ENCODE measurements around the gene MAST2. TPM values are rescaled to one million over a fixed set of nuclear protein-coding genes. Genes with fewer than 3 reads are reported as not detected.

MAST2 gene
- total and polyA plus RNA-seq, 2 of the 13 experiments (the other 11 are each of a cell fraction or from before 2014, with no cell fraction given): 15.3 to 23.0 TPM

- TF ChIP-seq ZBTB33 (CRISPR knock-in tag; IDR thresholded peaks at IDR 0.05): no peak
- TF ChIP-seq HNF4A (CRISPR knock-in tag; IDR thresholded peaks at IDR 0.05): peak; percentile 49
- no peak for TF ChIP-seq FOXK1 (CRISPR knock-in tag; IDR thresholded peaks at IDR 0.05; ENCODE audit: borderline replicate concordance, low read depth)
- TF ChIP-seq GTF3A (CRISPR knock-in tag; conservative IDR thresholded peaks at IDR 0.05): no peak
- peak; percentile 55; the same call in 1 of the 2 replicates for TF ChIP-seq GATAD2A (CRISPR knock-in tag; IDR thresholded peaks at IDR 0.05)
- no peak for TF ChIP-seq HDAC6 (IDR thresholded peaks at IDR 0.05; ENCODE audit: low read depth, low read length)
- TF ChIP-seq RELA (CRISPR knock-in tag; IDR thresholded peaks at IDR 0.05): no peak
- TF ChIP-seq PTBP1 (IDR thresholded peaks at IDR 0.05; ENCODE audit: low read depth, low read length, poor library complexity, severe bottlenecking): no peak
- no peak for TF ChIP-seq U2AF2 (IDR thresholded peaks at IDR 0.05; ENCODE audit: low read depth, low read length)
- TF ChIP-seq NR2F6 (IDR thresholded peaks at IDR 0.05): no peak
- no peak for TF ChIP-seq NR2F6 (CRISPR knock-in tag; IDR thresholded peaks at IDR 0.05)
- no peak for TF ChIP-seq MTERF4 (CRISPR knock-in tag; IDR thresholded peaks at IDR 0.05)
- no peak for TF ChIP-seq ZSCAN29 (CRISPR knock-in tag; conservative IDR thresholded peaks at IDR 0.05)
- TF ChIP-seq EP300 (IDR thresholded peaks at IDR 0.05; ENCODE audit: low read depth in 2 of 2, low read length in 2 of 2): peak in 1 of 2 experiments; percentile 19; a peak in 1 of 4 replicates
- TF ChIP-seq EP300 (CRISPR knock-in tag; IDR thresholded peaks at IDR 0.05; ENCODE audit: borderline replicate concordance): no peak
- no peak for TF ChIP-seq SOX6 (IDR thresholded peaks at IDR 0.05)
- peak; percentile 70 for TF ChIP-seq SOX6 (CRISPR knock-in tag; IDR thresholded peaks at IDR 0.05)
- TF ChIP-seq ARID5B (CRISPR knock-in tag; IDR thresholded peaks at IDR 0.05): peak; percentile 41; the same call in 1 of the 2 replicates
- TF ChIP-seq RCOR2 (CRISPR knock-in tag; IDR thresholded peaks at IDR 0.05): 0 out of 2 replicates have a peak, but pooled peaks have one; percentile 46
- TF ChIP-seq ATF6 (CRISPR knock-in tag; conservative IDR thresholded peaks at IDR 0.05): no peak
- TF ChIP-seq ZBTB46 (CRISPR knock-in tag; IDR thresholded peaks at IDR 0.05; ENCODE audit: borderline replicate concordance): no peak
These were observed 64.4 kb downstream of the MAST2 start (continued) for GRCh38 chr1:45867697-45868348.

All from HepG2 (cell line).